Keratinocyte (primary cell): ENCODE measurements around the gene PTAR1. TPM values are rescaled to one million over a fixed set of nuclear protein-coding genes. Genes with fewer than 3 reads are reported as not detected.

Experiments used
- DNase-seq: peaks from one replicate; pipeline ENCODE4 v3.0.0-alpha.2; 2011; ENCODE audit warnings: low read depth, missing footprints, low spot score
- FAIRE-seq: peaks from 2 replicates; lab custom pipeline; 2011; peaks lifted over from hg19 to GRCh38; lab: Jason Lieb, UNC
- H2AFZ ChIP-seq: 2 replicates; pipeline ENCODE4 v1.6.0; 2012; ENCODE audit warnings: low read length, control low read depth, inconsistent platforms; ENCODE audit not compliant: control insufficient read depth
- H3K27ac ChIP-seq: 2 replicates; pipeline ENCODE4 v1.5.1; 2011; ENCODE audit warnings: low read length; ENCODE audit not compliant: control insufficient read depth, insufficient read depth
- H3K27me3 ChIP-seq: 3 replicates; pipeline ENCODE4 v1.6.0; 2011; ENCODE audit warnings: low read length; ENCODE audit not compliant: control insufficient read depth, insufficient read depth; ENCODE audit errors: extremely low read depth
- H3K36me3 ChIP-seq, 2 experiments: 2 replicates in 1 of 2; 3 replicates in 1 of 2; pipeline ENCODE4 v1.5.1; 2011; ENCODE audit warnings: low read length in 2 of 2, mild to moderate bottlenecking in 1 of 2; ENCODE audit not compliant: control insufficient read depth in 2 of 2, insufficient read depth in 2 of 2; ENCODE audit errors: extremely low read depth in 1 of 2
- H3K4me1 ChIP-seq: 3 replicates; pipeline ENCODE4 v1.5.1; 2011; ENCODE audit warnings: low read length; ENCODE audit not compliant: control insufficient read depth, insufficient read depth; ENCODE audit errors: extremely low read depth
- H3K4me2 ChIP-seq: 3 replicates; pipeline ENCODE4 v1.6.0; 2011; ENCODE audit warnings: low read depth, low read length; ENCODE audit not compliant: control insufficient read depth, insufficient read depth; ENCODE audit errors: extremely low read depth
- H3K4me3 ChIP-seq, 3 experiments: fragments of 200-600 bp in 1 of 3; sonication (generic) in 1 of 3; 2 replicates in 2 of 3; 3 replicates in 1 of 3; pipeline ENCODE4 v1.5.1; 2011 to 2016; ENCODE audit warnings: low read length in 3 of 3, mild to moderate bottlenecking in 3 of 3, control low read depth in 2 of 3, inconsistent platforms in 1 of 3, low read depth in 1 of 3, mixed read lengths in 1 of 3, mixed run types in 1 of 3, moderate library complexity in 1 of 3; ENCODE audit not compliant: control insufficient read depth in 2 of 3, insufficient read depth in 2 of 3; ENCODE audit errors: extremely low read depth in 1 of 3
- H3K79me2 ChIP-seq: 2 replicates; pipeline ENCODE4 v1.6.0; 2012; ENCODE audit warnings: low read length; ENCODE audit not compliant: control insufficient read depth, insufficient read depth
- H3K9ac ChIP-seq: 3 replicates; pipeline ENCODE4 v1.6.0; 2011; ENCODE audit warnings: low read length; ENCODE audit not compliant: control insufficient read depth, insufficient read depth; ENCODE audit errors: extremely low read depth
- H3K9me1 ChIP-seq: 3 replicates; pipeline ENCODE4 v1.6.0; 2011; ENCODE audit warnings: low read length; ENCODE audit not compliant: control insufficient read depth, insufficient read depth; ENCODE audit errors: extremely low read depth
- H3K9me3 ChIP-seq: 2 replicates; pipeline ENCODE4 v1.5.1; 2012; ENCODE audit warnings: low read depth, low read length; ENCODE audit not compliant: control insufficient read depth
- H4K20me1 ChIP-seq: 3 replicates; pipeline ENCODE4 v1.6.0; 2011; ENCODE audit warnings: low read length; ENCODE audit not compliant: control insufficient read depth, insufficient read depth; ENCODE audit errors: extremely low read depth
- EZH2 ChIP-seq: IDR thresholded peaks from one replicate; pipeline ENCODE4 v1.6.1; 2012; ENCODE audit warnings: inconsistent platforms, mild to moderate bottlenecking, low read length, moderate library complexity
- dilution Hi-C: fragments of 300-500 bp; cut with MboI; formaldehyde crosslinking; loops from one replicate; pipeline ENCODE4 v1.7.0; 2020; ENCODE audit warnings: low sequenced_read_pairs; ENCODE audit not compliant: extremely low pct_ligation_motif_present
- polyA plus RNA-seq, 5 experiments: library from polyadenylated mRNA; depleted of rRNA in 3 of 5; stranded (reverse) in 3 of 5; stranded (forward) in 1 of 5; unstranded in 1 of 5; fragments of >200 nt; gene quantifications; 1 replicate in 1 of 5; 2 replicates in 3 of 5; 3 replicates in 1 of 5; pipeline versions ENCODE4 v1.2.1 to v1.2.3, GENCODE V29; 2011 to 2012; ENCODE audit warnings: missing spikeins in 2 of 5, low read depth in 1 of 5, low replicate concordance in 1 of 5
- TF ChIP-seq, protein P1 (sequence below), 3 experiments: IDR thresholded peaks in 1 of 3; conservative IDR thresholded peaks in 1 of 3; optimal IDR thresholded peaks in 1 of 3; 2 replicates in 2 of 3; 3 replicates in 1 of 3; pipeline versions ENCODE3 to v1.5.1; 2011; ENCODE audit warnings: low read length in 3 of 3, mild to moderate bottlenecking in 3 of 3, moderate library complexity in 2 of 3, control low read depth in 1 of 3, inconsistent platforms in 1 of 3; ENCODE audit not compliant: insufficient read depth in 2 of 3; ENCODE audit errors: extremely low read depth in 1 of 3

The PTAR1 gene
- polyA plus RNA-seq, 1 donor (not counting 4 experiments of a cell fraction or from before 2014, with no cell fraction given): 15.5 TPM

DNA sequence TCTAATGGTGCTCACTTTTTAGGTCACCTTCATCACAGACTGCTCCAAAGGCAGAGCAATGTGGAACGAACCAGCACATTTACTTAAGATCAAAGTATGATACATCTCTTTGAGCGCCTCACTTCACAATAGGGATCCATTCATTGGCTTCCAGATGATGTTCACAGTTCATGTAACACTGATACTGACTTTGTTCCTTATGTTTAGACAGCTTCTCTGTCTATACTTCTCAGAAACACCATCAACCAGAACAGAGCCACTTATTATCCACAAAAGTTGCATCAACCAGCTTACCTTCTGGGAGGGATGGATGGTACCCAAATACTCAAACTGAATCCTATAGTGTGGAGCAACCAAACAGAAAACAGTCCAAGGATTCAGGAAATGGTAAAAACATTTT, 4.6 kb downstream of the PTAR1 start:
- Histone ChIP-seq H3K4me3 (no peak overlapping the region), H3K27ac (no peak overlapping the region), H3K9me3 (no peaks in the 10 kb centered on the region), H3K79me2 (peaks cover 55% of the 10 kb centered on the region), H2AFZ (no peak overlapping the region), H3K27me3 (no peaks in the 10 kb centered on the region), H3K36me3 (peaks cover 0 to 4% of the 10 kb centered on the region in 2 experiments), H4K20me1 (no peaks in the 10 kb centered on the region), H3K4me2 (no peak overlapping the region), H3K9ac (no peak overlapping the region), H3K9me1 (no peaks in the 10 kb centered on the region), H3K4me1 (peaks cover 8% of the 10 kb centered on the region)
- TF ChIP-seq, protein P1, sequence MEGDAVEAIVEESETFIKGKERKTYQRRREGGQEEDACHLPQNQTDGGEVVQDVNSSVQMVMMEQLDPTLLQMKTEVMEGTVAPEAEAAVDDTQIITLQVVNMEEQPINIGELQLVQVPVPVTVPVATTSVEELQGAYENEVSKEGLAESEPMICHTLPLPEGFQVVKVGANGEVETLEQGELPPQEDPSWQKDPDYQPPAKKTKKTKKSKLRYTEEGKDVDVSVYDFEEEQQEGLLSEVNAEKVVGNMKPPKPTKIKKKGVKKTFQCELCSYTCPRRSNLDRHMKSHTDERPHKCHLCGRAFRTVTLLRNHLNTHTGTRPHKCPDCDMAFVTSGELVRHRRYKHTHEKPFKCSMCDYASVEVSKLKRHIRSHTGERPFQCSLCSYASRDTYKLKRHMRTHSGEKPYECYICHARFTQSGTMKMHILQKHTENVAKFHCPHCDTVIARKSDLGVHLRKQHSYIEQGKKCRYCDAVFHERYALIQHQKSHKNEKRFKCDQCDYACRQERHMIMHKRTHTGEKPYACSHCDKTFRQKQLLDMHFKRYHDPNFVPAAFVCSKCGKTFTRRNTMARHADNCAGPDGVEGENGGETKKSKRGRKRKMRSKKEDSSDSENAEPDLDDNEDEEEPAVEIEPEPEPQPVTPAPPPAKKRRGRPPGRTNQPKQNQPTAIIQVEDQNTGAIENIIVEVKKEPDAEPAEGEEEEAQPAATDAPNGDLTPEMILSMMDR (optimal IDR thresholded peaks at IDR 0.05 in 1 of 3, IDR thresholded peaks at IDR 0.05 in 1 of 3, conservative IDR thresholded peaks at IDR 0.05 in 1 of 3; ENCODE audit: extremely low read depth in 1 of 3, insufficient read depth in 2 of 3, low read length in 3 of 3): no peak
- no peak for TF ChIP-seq EZH2
- FAIRE-seq (no peak), DNase-seq (no peak)
- dilution Hi-C loops: no loop called here

GRCh38 chr9:69753830-69754229, 6.0 kb downstream of the PTAR1 start:
- Histone ChIP-seq H3K4me1 (peaks cover 6% of the 10 kb centered on the region), H3K4me3 (no peak overlapping the region), H3K4me2 (no peak overlapping the region), H2AFZ (no peak overlapping the region), H3K9me3 (no peaks in the 10 kb centered on the region), H3K27ac (no peak overlapping the region), H4K20me1 (no peaks in the 10 kb centered on the region), H3K27me3 (no peaks in the 10 kb centered on the region), H3K9me1 (no peaks in the 10 kb centered on the region), H3K9ac (no peak overlapping the region), H3K79me2 (peaks cover 48% of the 10 kb centered on the region), H3K36me3 (peaks cover 0 to 4% of the 10 kb centered on the region in 2 experiments)
- no peak for FAIRE-seq
- dilution Hi-C loops: no loop called here
- TF ChIP-seq EZH2: no peak
- TF ChIP-seq, protein P1 (optimal IDR thresholded peaks at IDR 0.05 in 1 of 3, IDR thresholded peaks at IDR 0.05 in 1 of 3, conservative IDR thresholded peaks at IDR 0.05 in 1 of 3; ENCODE audit: extremely low read depth in 1 of 3, insufficient read depth in 2 of 3, low read length in 3 of 3): no peak
- no peak for DNase-seq
